Hypothalamus (tissue), 51 donors: ENCODE data around the gene XCR1.

Experiments
- DNase-seq, 51 donors: peaks; one replicate each; lab custom pipeline; 2025; lab: John Stamatoyannopoulos, UW

Gene XCR1

GRCh38 chr3:45985532-45986302, 41.6 kb downstream of the XCR1 start:
- DNase-seq, result no peak

GRCh38 chr3:45984331-45985312, 42.7 kb downstream of the XCR1 start:
- DNase-seq, result no peak

GRCh38 chr3:45983770-45984169, 43.5 kb downstream of the XCR1 start:
- DNase-seq, result no peak

GRCh38 chr3:45981346-45982074, 45.8 kb downstream of the XCR1 start:
- DNase-seq, result no peak

GRCh38 chr3:45980819-45981218, 46.5 kb downstream of the XCR1 start:
- DNase-seq, result no peak

- DNase-seq, result no peak
Observed at GRCh38 chr3:45980229-45980813, 47.0 kb downstream of the XCR1 start.

GRCh38 chr3:45979378-45979777, 47.9 kb downstream of the XCR1 start:
- DNase-seq, result no peak

GRCh38 chr3:45978006-45978761, 49.1 kb downstream of the XCR1 start:
- DNase-seq, result no peak

GRCh38 chr3:45976191-45977091, 50.8 kb downstream of the XCR1 start:
- no peak for DNase-seq

GRCh38 chr3:45975686-45976085, 51.6 kb downstream of the XCR1 start:
- DNase-seq, result no peak

GRCh38 chr3:45974686-45975085, 52.6 kb downstream of the XCR1 start:
- no peak for DNase-seq

GRCh38 chr3:45972534-45973402, 54.5 kb downstream of the XCR1 start:
- peak in 1 of 51 donors; percentile 15 for DNase-seq

- DNase-seq, result no peak
Observed at GRCh38 chr3:45969953-45970352, 57.3 kb downstream of the XCR1 start.

- no peak for DNase-seq
Observed at GRCh38 chr3:45969116-45969515, 58.2 kb downstream of the XCR1 start.

- no peak for DNase-seq
Observed at GRCh38 chr3:45968706-45969105, 58.6 kb downstream of the XCR1 start.

- no peak for DNase-seq
Observed at GRCh38 chr3:45968149-45968548, 59.1 kb downstream of the XCR1 start.

- DNase-seq, result peak in 7 of 51 donors; percentile 9 to 38 (median 12)
Observed at GRCh38 chr3:45967724-45968123, 59.6 kb downstream of the XCR1 start.
